ENCODE measurements around the gene CDHR2.

Gene CDHR2, protein sequence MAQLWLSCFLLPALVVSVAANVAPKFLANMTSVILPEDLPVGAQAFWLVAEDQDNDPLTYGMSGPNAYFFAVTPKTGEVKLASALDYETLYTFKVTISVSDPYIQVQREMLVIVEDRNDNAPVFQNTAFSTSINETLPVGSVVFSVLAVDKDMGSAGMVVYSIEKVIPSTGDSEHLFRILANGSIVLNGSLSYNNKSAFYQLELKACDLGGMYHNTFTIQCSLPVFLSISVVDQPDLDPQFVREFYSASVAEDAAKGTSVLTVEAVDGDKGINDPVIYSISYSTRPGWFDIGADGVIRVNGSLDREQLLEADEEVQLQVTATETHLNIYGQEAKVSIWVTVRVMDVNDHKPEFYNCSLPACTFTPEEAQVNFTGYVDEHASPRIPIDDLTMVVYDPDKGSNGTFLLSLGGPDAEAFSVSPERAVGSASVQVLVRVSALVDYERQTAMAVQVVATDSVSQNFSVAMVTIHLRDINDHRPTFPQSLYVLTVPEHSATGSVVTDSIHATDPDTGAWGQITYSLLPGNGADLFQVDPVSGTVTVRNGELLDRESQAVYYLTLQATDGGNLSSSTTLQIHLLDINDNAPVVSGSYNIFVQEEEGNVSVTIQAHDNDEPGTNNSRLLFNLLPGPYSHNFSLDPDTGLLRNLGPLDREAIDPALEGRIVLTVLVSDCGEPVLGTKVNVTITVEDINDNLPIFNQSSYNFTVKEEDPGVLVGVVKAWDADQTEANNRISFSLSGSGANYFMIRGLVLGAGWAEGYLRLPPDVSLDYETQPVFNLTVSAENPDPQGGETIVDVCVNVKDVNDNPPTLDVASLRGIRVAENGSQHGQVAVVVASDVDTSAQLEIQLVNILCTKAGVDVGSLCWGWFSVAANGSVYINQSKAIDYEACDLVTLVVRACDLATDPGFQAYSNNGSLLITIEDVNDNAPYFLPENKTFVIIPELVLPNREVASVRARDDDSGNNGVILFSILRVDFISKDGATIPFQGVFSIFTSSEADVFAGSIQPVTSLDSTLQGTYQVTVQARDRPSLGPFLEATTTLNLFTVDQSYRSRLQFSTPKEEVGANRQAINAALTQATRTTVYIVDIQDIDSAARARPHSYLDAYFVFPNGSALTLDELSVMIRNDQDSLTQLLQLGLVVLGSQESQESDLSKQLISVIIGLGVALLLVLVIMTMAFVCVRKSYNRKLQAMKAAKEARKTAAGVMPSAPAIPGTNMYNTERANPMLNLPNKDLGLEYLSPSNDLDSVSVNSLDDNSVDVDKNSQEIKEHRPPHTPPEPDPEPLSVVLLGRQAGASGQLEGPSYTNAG (N-terminal part only)

DNA sequence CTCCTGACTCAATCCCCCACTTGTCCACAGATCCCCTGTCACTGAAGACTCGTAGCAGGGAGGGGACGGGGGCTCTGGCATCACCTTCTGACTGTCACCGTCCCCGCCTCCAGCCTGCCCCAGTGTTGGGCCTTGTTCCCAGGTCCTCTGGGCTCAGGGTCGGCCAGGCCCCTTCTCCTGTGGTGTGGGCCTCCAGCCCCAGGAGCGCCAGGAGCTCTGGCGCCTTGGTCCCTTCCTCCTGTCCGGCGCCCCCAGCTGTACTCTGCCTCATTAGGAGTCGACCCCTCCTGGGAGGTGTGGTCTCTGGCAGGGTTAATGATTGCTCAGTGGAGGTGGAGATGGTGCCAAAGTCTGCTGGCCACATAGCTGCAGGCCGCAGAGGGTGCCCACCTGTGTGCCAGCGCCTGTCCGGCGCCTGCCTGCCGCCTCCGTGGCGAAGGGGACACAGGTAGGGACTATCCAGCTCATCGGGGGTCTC, at the start of gene CDHR2:
CDHR2 (plus strand) TSS at position 376 of the 478 bp plus-strand sequence. CDS start 16,011 bp downstream, outside the sequence.
- H3K4me3 ChIP-seq (replicated peaks; ENCODE audit: low read depth, low read length): no peak within 1 kb of the TSS
- no peak for DNase-seq (ENCODE audit: extremely low read depth, low read depth)
- no peak for TF ChIP-seq CTCF (IDR thresholded peaks at IDR 0.05; ENCODE audit: low read depth, low read length, missing control alignments)

- no peak for DNase-seq (ENCODE audit: extremely low read depth, low read depth)
- TF ChIP-seq CTCF (IDR thresholded peaks at IDR 0.05; ENCODE audit: low read depth, low read length, missing control alignments): no peak
- H3K4me3 ChIP-seq (replicated peaks; ENCODE audit: low read depth, low read length): no peak overlapping the region
Observed at GRCh38 chr5:176500511-176500910, 48.6 kb upstream of the CDHR2 start.

- DNase-seq (ENCODE audit: extremely low read depth, low read depth): no peak
- no peak for TF ChIP-seq CTCF (IDR thresholded peaks at IDR 0.05; ENCODE audit: low read depth, low read length, missing control alignments)
Observed at GRCh38 chr5:176501333-176501732, 47.8 kb upstream of the CDHR2 start.

GRCh38 chr5:176503496-176503895, 45.6 kb upstream of the CDHR2 start:
- TF ChIP-seq CTCF (IDR thresholded peaks at IDR 0.05; ENCODE audit: low read depth, low read length, missing control alignments): no peak

More at GRCh38 chr5:176501333-176501732, 47.8 kb upstream of the CDHR2 start:
- no peak overlapping the region for H3K4me3 ChIP-seq (replicated peaks; ENCODE audit: low read depth, low read length)

GRCh38 chr5:176507911-176508310, 41.2 kb upstream of the CDHR2 start:
- H3K4me3 ChIP-seq (replicated peaks; ENCODE audit: low read depth, low read length): no peak overlapping the region
- no peak for TF ChIP-seq CTCF (IDR thresholded peaks at IDR 0.05; ENCODE audit: low read depth, low read length, missing control alignments)
- DNase-seq (ENCODE audit: extremely low read depth, low read depth): no peak

More at GRCh38 chr5:176503496-176503895, 45.6 kb upstream of the CDHR2 start:
- no peak for DNase-seq (ENCODE audit: extremely low read depth, low read depth)
- H3K4me3 ChIP-seq (replicated peaks; ENCODE audit: low read depth, low read length): no peak overlapping the region

- no peak for TF ChIP-seq CTCF (IDR thresholded peaks at IDR 0.05; ENCODE audit: low read depth, low read length, missing control alignments)
- no peak overlapping the region for H3K4me3 ChIP-seq (replicated peaks; ENCODE audit: low read depth, low read length)
- no peak for DNase-seq (ENCODE audit: extremely low read depth, low read depth)
Observed at GRCh38 chr5:176508603-176509002, 40.5 kb upstream of the CDHR2 start.
